ENCODE measurements around the gene SIAH1.
"Not testable (repeated sequence)": the region's sequence is repeated elsewhere in the genome, so short reads cannot be mapped to it uniquely, and the experiment has no call there.

The SIAH1 gene

GRCh38 chr16:48385253-48386150 lies at the start of gene SIAH1:
TSS of gene SIAH1 (minus strand) at chr16:48385413. CDS start at chr16:48362428, 22,985 bp downstream.
- peak; percentile 66 to 68 for DNase-seq (ENCODE audit: low read depth in 2 of 2)

GRCh38 chr16:48434653-48435317 lies 49.6 kb upstream of the SIAH1 start:
- DNase-seq (ENCODE audit: low read depth in 2 of 2): no peak

GRCh38 chr16:48433850-48434530 lies 48.8 kb upstream of the SIAH1 start:
- DNase-seq (ENCODE audit: low read depth in 2 of 2): no peak

GRCh38 chr16:48433116-48433849 lies 48.1 kb upstream of the SIAH1 start:
- DNase-seq (ENCODE audit: low read depth in 2 of 2): no peak

GRCh38 chr16:48432136-48432535 lies 46.9 kb upstream of the SIAH1 start:
- DNase-seq (ENCODE audit: low read depth in 2 of 2): no peak

GRCh38 chr16:48430890-48431289 lies 45.7 kb upstream of the SIAH1 start:
- DNase-seq (ENCODE audit: low read depth in 2 of 2): no peak

GRCh38 chr16:48426244-48427141 lies 41.3 kb upstream of the SIAH1 start:
- DNase-seq (ENCODE audit: low read depth in 2 of 2): no peak

- no peak for DNase-seq (ENCODE audit: low read depth in 2 of 2)
Measured at GRCh38 chr16:48422537-48422936, 37.3 kb upstream of the SIAH1 start.

- no peak for DNase-seq (ENCODE audit: low read depth in 2 of 2)
Measured at GRCh38 chr16:48421741-48422140, 36.5 kb upstream of the SIAH1 start.

- no peak for DNase-seq (ENCODE audit: low read depth in 2 of 2)
Measured at GRCh38 chr16:48420437-48420836, 35.2 kb upstream of the SIAH1 start.

- DNase-seq (ENCODE audit: low read depth in 2 of 2): not testable (repeated sequence)
Measured at GRCh38 chr16:48416617-48417016, 31.4 kb upstream of the SIAH1 start.

- DNase-seq (ENCODE audit: low read depth in 2 of 2): no peak
Measured at GRCh38 chr16:48413272-48413671, 28.1 kb upstream of the SIAH1 start.

- DNase-seq (ENCODE audit: low read depth in 2 of 2): peak; percentile 65
Measured at GRCh38 chr16:48409839-48410632, 24.8 kb upstream of the SIAH1 start.

- DNase-seq (ENCODE audit: low read depth in 2 of 2): peak; percentile 72 to 73
Measured at GRCh38 chr16:48408688-48409087, 23.5 kb upstream of the SIAH1 start.

- no peak for DNase-seq (ENCODE audit: low read depth in 2 of 2)
Measured at GRCh38 chr16:48405907-48406306, 20.7 kb upstream of the SIAH1 start.

- no peak for DNase-seq (ENCODE audit: low read depth in 2 of 2)
Measured at GRCh38 chr16:48405153-48405552, 19.9 kb upstream of the SIAH1 start.

GRCh38 chr16:48402547-48402946 lies 17.3 kb upstream of the SIAH1 start:
- not testable (repeated sequence) for DNase-seq (ENCODE audit: low read depth in 2 of 2)

- no peak for DNase-seq (ENCODE audit: low read depth in 2 of 2)
Measured at GRCh38 chr16:48395375-48395774, 10.2 kb upstream of the SIAH1 start.

GRCh38 chr16:48394355-48394703 lies 9.1 kb upstream of the SIAH1 start:
- DNase-seq (ENCODE audit: low read depth in 2 of 2): no peak
